T-cell (primary cell): Measurements from ENCODE around the gene CES5A. TPM values are rescaled to one million over a fixed set of nuclear protein-coding genes. Genes with fewer than 3 reads are reported as not detected.
"Not testable (repeated sequence)": the region's sequence is repeated elsewhere in the genome, so short reads cannot be mapped to it uniquely, and the experiment has no call there.

Source experiments
- ATAC-seq, 4 experiments: fragments of 200-7000 bp in 3 of 4; fragments of 150-1000 bp in 1 of 4; cut with Tn5 transposase; replicated peaks in 1 of 4; 1 replicate in 3 of 4; 2 replicates in 1 of 4; pipeline ENCODE4 v1.10.0; 2021; ENCODE audit warnings: moderate library complexity in 3 of 4, mild to moderate bottlenecking in 2 of 4, moderate number of reproducible peaks in 1 of 4
- CTCF ChIA-PET, 2 donors: fragments of 300-600 bp; sonication (Branson Sonifier 250); formaldehyde crosslinking; loops; one replicate each; lab custom pipeline; 2022; ENCODE audit warnings: antibody characterized with exemption in 2 of 2; lab: Charles Lee
- POLR2A ChIA-PET, 2 donors: fragments of 300-600 bp; sonication (Branson Sonifier 250); formaldehyde crosslinking; loops; one replicate each; lab custom pipeline; 2022; ENCODE audit warnings: antibody characterized with exemption in 2 of 2; lab: Charles Lee
- DNase-seq, 35 experiments: peaks; one replicate each; pipeline versions ENCODE4 v3.0.0 to v3.0.0-alpha.2; 2013 to 2023
- H3K27ac ChIP-seq: one replicate; pipeline ENCODE4 v1.5.1; 2013; ENCODE audit warnings: low read length
- H3K27me3 ChIP-seq, 2 experiments: replicated peaks in 1 of 2; 1 replicate in 1 of 2; 2 replicates in 1 of 2; pipeline versions ENCODE4 v1.6.1 to v1.7.0; 2013; ENCODE audit warnings: low read length in 1 of 2, mixed read lengths in 1 of 2; ENCODE audit not compliant: control insufficient read depth in 2 of 2, insufficient read depth in 2 of 2; ENCODE audit errors: extremely low read depth in 1 of 2
- H3K36me3 ChIP-seq, 2 donors: 1 replicate in 1 of 2; 2 replicates in 1 of 2; pipeline versions ENCODE4 v1.6.1 to v1.7.0; 2013; ENCODE audit warnings: low read length in 1 of 2; ENCODE audit not compliant: control insufficient read depth in 2 of 2, insufficient read depth in 1 of 2; ENCODE audit errors: extremely low read depth in 1 of 2
- H3K4me1 ChIP-seq, 2 experiments: 1 replicate in 1 of 2; 2 replicates in 1 of 2; pipeline versions ENCODE4 v1.6.1 to v1.7.0; 2013; ENCODE audit warnings: low read length in 2 of 2, mixed read lengths in 1 of 2; ENCODE audit not compliant: insufficient read depth in 2 of 2, control insufficient read depth in 1 of 2; ENCODE audit errors: extremely low read depth in 1 of 2
- H3K4me3 ChIP-seq, 2 donors: 1 replicate in 1 of 2; 2 replicates in 1 of 2; pipeline versions ENCODE4 v1.5.1 to v1.7.0; 2013; ENCODE audit warnings: mild to moderate bottlenecking in 2 of 2, low read length in 1 of 2, moderate library complexity in 1 of 2; ENCODE audit not compliant: control insufficient read depth in 1 of 2; ENCODE audit errors: extremely low read depth in 1 of 2
- H3K9me3 ChIP-seq: 2 replicates; pipeline ENCODE4 v1.7.0; 2013
- H3K27ac Mint-ChIP-seq, 2 donors: one replicate each; pipeline ENCODE4 v1.8.0; 2020 to 2021; ENCODE audit warnings: mild to moderate bottlenecking in 2 of 2, mixed read lengths in 2 of 2
- H3K27me3 Mint-ChIP-seq, 2 donors: one replicate each; pipeline ENCODE4 v1.8.0; 2021 to 2022; ENCODE audit warnings: mixed read lengths in 2 of 2
- H3K36me3 Mint-ChIP-seq: one replicate; pipeline ENCODE4 v1.8.0; 2021; ENCODE audit warnings: mixed read lengths
- H3K4me1 Mint-ChIP-seq, 3 donors: one replicate each; pipeline ENCODE4 v1.8.0; 2020 to 2022; ENCODE audit warnings: mixed read lengths in 3 of 3, mild to moderate bottlenecking in 1 of 3
- H3K4me3 Mint-ChIP-seq, 3 donors: one replicate each; pipeline ENCODE4 v1.8.0; 2020 to 2022; ENCODE audit warnings: mild to moderate bottlenecking in 3 of 3, mixed read lengths in 3 of 3, moderate library complexity in 3 of 3
- H3K9me3 Mint-ChIP-seq, 3 donors: one replicate each; pipeline ENCODE4 v1.8.0; 2020 to 2022; ENCODE audit warnings: mixed read lengths in 3 of 3
- WGBS: methylation state at CpG from one replicate; pipeline ENCODE4 v1.1.5; 2013; ENCODE audit warnings: missing lambda C conversion rate; ENCODE audit not compliant: insufficient coverage; 5-methylcytosine and 5-hydroxymethylcytosine counted together
- total RNA-seq, 35 experiments: library from RNA in 6 of 35; stranded (reverse) in 6 of 35; fragments of 120-200 nt in 1 of 35; gene quantifications; one replicate each; pipeline versions ENCODE4 v1.2.1 to v1.2.4 and lab custom pipeline; 2013 to 2026

Gene CES5A
- total RNA-seq, 5 donors from 2014 or later (not counting 1 experiment from before 2014, with no cell fraction given): not detected

- POLR2A ChIA-PET: no interaction called here
- H3K4me3 Mint-ChIP-seq: no peak overlapping the region
Measured at GRCh38 chr16:55868980-55869379, 6.2 kb downstream of the CES5A start.

GRCh38 chr16:55868137-55868536 is 7.0 kb downstream of the CES5A start:
- H3K9me3 Mint-ChIP-seq: no peaks in the 10 kb centered on the region
- POLR2A ChIA-PET: no interaction called here
- no peak overlapping the region for H3K4me3 ChIP-seq
- CTCF ChIA-PET: no interaction called here
- H3K36me3 ChIP-seq: no peaks in the 10 kb centered on the region
- no peak overlapping the region for H3K4me3 Mint-ChIP-seq
- no peaks in the 10 kb centered on the region for H3K36me3 Mint-ChIP-seq
- H3K9me3 ChIP-seq: no peaks in the 10 kb centered on the region
- whole genome bisulfite sequencing: no CpG with 5 or more reads among the region's 2 CpGs
- H3K27me3 Mint-ChIP-seq: peaks cover 14 to 16% of the 10 kb centered on the region in 2 donors
- ATAC-seq (no peak), DNase-seq (no peak)
- H3K27ac ChIP-seq: no peak overlapping the region
- H3K4me1 ChIP-seq: no peaks in the 10 kb centered on the region
- no peak overlapping the region for H3K27ac Mint-ChIP-seq
- H3K4me1 Mint-ChIP-seq: no peaks in the 10 kb centered on the region
- peaks cover 0 to 9% of the 10 kb centered on the region in 2 experiments for H3K27me3 ChIP-seq

More at GRCh38 chr16:55868980-55869379, 6.2 kb downstream of the CES5A start:
- ATAC-seq: no peak
- Histone ChIP-seq H3K36me3 (no peaks in the 10 kb centered on the region), H3K9me3 (no peaks in the 10 kb centered on the region), H3K4me1 (no peaks in the 10 kb centered on the region), H3K27me3 (peaks cover 0 to 14% of the 10 kb centered on the region in 2 experiments), H3K4me3 (no peak overlapping the region), H3K27ac (no peak overlapping the region)
- Mint-ChIP-seq H3K36me3 (no peaks in the 10 kb centered on the region), H3K27me3 (peaks cover 14 to 16% of the 10 kb centered on the region in 2 donors), H3K27ac (no peak overlapping the region), H3K4me1 (no peaks in the 10 kb centered on the region), H3K9me3 (no peaks in the 10 kb centered on the region)
- CTCF ChIA-PET: no interaction called here
- no peak for DNase-seq
- WGBS: 82% methylated on average over 4 of the region's 7 CpGs

- H3K4me1 Mint-ChIP-seq: no peaks in the 10 kb centered on the region
- Histone ChIP-seq H3K27ac (no peak overlapping the region), H3K4me3 (no peak overlapping the region), H3K9me3 (no peaks in the 10 kb centered on the region), H3K4me1 (no peaks in the 10 kb centered on the region), H3K27me3 (peaks cover 0 to 2% of the 10 kb centered on the region in 2 experiments), H3K36me3 (no peaks in the 10 kb centered on the region)
- DNase-seq (no peak), ATAC-seq (no peak)
- no peaks in the 10 kb centered on the region for H3K9me3 Mint-ChIP-seq
- H3K4me3 Mint-ChIP-seq: no peak overlapping the region
- H3K27me3 Mint-ChIP-seq: peaks cover 8 to 25% of the 10 kb centered on the region in 2 donors
- no peaks in the 10 kb centered on the region for H3K36me3 Mint-ChIP-seq
- no peak overlapping the region for H3K27ac Mint-ChIP-seq
- POLR2A ChIA-PET: no interaction called here
- CTCF ChIA-PET: interaction anchor here in 1 of 2 donors (0.6 kb wide), 1 partner anchor 15 kb away, joined by 3 read pairs; no protein-coding TSS in a partner anchor
- 80% methylated on average over 1 of the region's 4 CpGs for WGBS
Measured at GRCh38 chr16:55861288-55861687, 13.9 kb downstream of the CES5A start.

GRCh38 chr16:55857650-55858049 is 17.5 kb downstream of the CES5A start:
- H3K27ac ChIP-seq, DNase-seq, H3K36me3 ChIP-seq, POLR2A ChIA-PET, H3K4me1 Mint-ChIP-seq, ATAC-seq, H3K4me3 Mint-ChIP-seq, H3K36me3 Mint-ChIP-seq, H3K9me3 ChIP-seq, CTCF ChIA-PET, H3K9me3 Mint-ChIP-seq, H3K4me1 ChIP-seq, H3K27ac Mint-ChIP-seq, H3K27me3 ChIP-seq, H3K4me3 ChIP-seq: not testable (repeated sequence)
- H3K27me3 Mint-ChIP-seq: peaks cover 11 to 25% of the 10 kb centered on the region in 2 donors
- no CpG with 5 or more reads among the region's 1 CpG for WGBS

- H3K36me3 Mint-ChIP-seq: no peaks in the 10 kb centered on the region
- DNase-seq: no peak
- no peak overlapping the region for H3K27ac ChIP-seq
- peaks cover 2 to 6% of the 10 kb centered on the region in 2 experiments for H3K27me3 ChIP-seq
- WGBS: 90% methylated on average over 3 of the region's 3 CpGs
- CTCF ChIA-PET: no interaction called here
- POLR2A ChIA-PET: no interaction called here
- H3K4me3 Mint-ChIP-seq: no peak overlapping the region
- H3K27ac Mint-ChIP-seq: no peak overlapping the region
- H3K9me3 Mint-ChIP-seq: peaks cover 0 to 3% (median 0%) of the 10 kb centered on the region in 3 donors
- no peak overlapping the region for H3K4me3 ChIP-seq
- H3K4me1 Mint-ChIP-seq: no peaks in the 10 kb centered on the region
- ATAC-seq: no peak
- no peaks in the 10 kb centered on the region for H3K36me3 ChIP-seq
- H3K4me1 ChIP-seq: no peaks in the 10 kb centered on the region
- peaks cover 11 to 29% of the 10 kb centered on the region in 2 donors for H3K27me3 Mint-ChIP-seq
- H3K9me3 ChIP-seq: no peaks in the 10 kb centered on the region
Measured at GRCh38 chr16:55856950-55857349, 18.2 kb downstream of the CES5A start.

GRCh38 chr16:55853114-55853513 is 22.1 kb downstream of the CES5A start:
- H3K4me3 ChIP-seq: no peak overlapping the region
- H3K9me3 Mint-ChIP-seq: peaks cover 0 to 3% (median 0%) of the 10 kb centered on the region in 3 donors
- ATAC-seq: no peak

More at GRCh38 chr16:55853114-55853513, 22.1 kb downstream of the CES5A start:
- Mint-ChIP-seq H3K27ac (no peak overlapping the region), H3K27me3 (peaks cover 18 to 27% of the 10 kb centered on the region in 2 donors), H3K4me1 (no peaks in the 10 kb centered on the region), H3K4me3 (no peak overlapping the region), H3K36me3 (no peaks in the 10 kb centered on the region)
- ChIA-PET POLR2A (no interaction called here), CTCF (no interaction called here)
- H3K36me3 ChIP-seq: no peaks in the 10 kb centered on the region
- DNase-seq: no peak
- no peak overlapping the region for H3K27ac ChIP-seq
- H3K27me3 ChIP-seq: peaks cover 2 to 14% of the 10 kb centered on the region in 2 experiments
- no peaks in the 10 kb centered on the region for H3K4me1 ChIP-seq
- WGBS: 36% methylated on average over 2 of the region's 3 CpGs
- H3K9me3 ChIP-seq: no peaks in the 10 kb centered on the region
